CD4-positive, alpha-beta T cell treated with Interleukin-10 for 1 hour (primary cell): ENCODE results near the gene ST3GAL3.

Experiments used
- DNase-seq: peaks from one replicate; pipeline ENCODE4 v3.0.0-alpha.2; 2020

ST3GAL3 gene

DNA sequence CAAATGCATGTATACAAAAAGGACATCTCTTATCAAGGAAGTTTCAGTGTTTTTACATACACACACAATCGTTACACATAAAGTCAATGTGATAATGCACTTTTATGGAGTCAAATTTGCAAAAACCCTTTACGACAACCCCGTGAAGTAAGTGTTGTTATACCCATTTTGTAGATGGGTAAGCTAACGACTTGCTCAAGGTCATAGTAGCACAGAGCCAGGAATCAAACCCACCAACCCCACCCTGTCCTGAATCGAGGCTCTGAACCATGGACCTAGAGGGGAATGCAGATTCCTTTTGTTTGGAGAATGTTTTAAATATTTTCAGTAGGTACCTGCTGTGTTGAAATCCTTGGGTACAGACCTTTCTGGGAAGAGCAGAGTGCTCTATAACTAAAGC, 148.9 kb downstream of the ST3GAL3 start:
- no peak for DNase-seq

- no peak for DNase-seq
Measured at GRCh38 chr1:43857163-43857562, 149.8 kb downstream of the ST3GAL3 start.

GRCh38 chr1:43858324-43858723, 151.0 kb downstream of the ST3GAL3 start:
- DNase-seq: no peak

DNA sequence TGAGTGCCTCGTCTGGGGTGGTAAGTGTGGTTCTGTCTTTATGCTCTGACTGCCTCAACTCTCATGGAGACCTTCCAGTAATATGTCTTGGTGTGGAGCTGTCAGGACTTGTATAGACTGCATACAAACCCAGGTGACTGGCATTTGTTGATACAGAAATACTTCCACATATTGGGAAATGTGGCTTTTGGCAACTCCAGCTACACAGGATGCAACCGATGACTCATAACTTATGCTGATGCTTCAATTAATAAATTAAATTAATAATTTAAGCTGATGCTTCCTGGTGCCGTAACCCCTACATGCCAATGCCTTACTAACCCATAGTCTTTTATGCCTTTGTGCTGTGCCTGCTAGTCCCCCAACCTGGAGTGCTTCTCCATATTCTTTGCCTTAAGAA, 154.0 kb downstream of the ST3GAL3 start:
- DNase-seq: no peak

DNA sequence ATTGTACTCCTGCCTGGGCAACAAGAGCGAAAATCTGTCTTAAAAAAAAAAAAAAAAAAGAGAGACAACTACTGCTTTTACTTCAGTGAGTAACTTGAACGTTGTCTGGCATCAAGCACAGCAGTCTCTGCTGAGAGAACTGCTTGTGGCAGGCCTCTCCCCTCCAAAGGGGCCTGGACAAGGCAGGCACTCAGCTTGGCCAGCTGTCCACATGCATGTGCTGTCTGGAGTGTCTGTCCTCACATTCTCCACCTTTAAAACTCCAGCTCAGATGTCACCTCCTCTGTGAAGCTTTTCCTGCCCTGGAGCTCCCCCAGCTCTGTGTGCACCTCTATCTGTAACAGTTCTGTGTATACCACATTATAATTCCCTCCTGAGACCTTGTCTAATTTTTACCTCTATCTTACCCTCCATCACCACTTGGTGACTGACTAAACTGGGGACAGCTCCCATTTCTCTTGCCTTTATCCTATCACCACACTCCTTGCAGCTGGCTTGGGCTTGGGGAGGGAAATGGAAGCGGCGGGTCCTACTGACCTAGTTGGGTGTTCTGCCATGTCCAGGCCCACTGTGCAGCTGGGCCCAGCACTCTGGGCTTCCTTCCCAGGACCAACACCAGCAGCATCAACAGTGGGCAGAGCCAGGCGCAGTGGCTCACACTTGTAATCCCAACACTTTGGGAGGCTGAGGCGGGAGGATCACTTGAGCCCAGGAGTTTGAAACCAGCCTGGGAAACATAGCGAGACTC, 154.8 kb downstream of the ST3GAL3 start:
- DNase-seq: no peak

DNA sequence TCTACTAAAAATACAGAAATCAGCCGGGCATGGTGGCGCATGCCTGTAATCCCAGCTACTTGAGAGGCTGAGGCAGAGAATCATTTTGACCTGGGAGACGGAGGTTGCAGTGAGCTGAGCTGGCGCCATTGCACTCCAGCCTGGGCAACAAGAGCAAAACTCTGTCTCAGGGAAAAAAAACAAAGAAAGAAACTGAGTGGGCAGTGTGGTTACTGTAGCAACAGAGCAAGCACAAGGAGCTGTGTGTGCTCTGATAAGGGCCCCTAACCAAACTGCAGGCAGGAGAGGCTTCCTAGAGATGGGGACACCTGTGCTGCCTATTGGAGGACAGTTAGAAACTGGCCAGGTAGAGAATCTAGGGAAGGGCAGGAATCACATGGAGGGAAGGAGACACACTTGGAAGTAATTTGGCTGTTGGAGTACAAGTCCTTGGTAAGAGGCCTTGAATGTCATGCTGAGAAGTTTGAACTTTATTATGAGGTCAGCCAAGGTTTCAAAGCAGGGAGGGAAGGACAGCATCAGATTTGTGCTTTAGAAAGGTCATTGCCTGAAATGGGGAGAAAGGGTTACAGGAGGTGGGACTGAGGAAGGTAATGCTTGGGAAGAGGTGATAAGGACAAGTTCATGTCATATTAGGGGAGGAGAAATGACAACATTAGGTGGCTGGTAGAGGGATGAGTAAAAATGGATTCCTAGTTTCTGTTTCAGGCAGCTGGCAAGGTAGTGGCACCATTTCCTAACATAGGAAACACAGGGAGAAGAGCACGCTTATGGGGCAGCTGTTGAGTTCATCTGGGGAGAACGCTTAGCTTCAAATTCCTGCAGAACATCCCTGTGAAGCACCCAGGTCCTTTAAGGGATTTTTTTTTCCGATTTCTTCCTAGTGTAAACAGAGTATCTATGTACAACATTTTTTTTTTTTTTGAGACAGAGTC, 157.0 kb downstream of the ST3GAL3 start:
- DNase-seq: no peak

GRCh38 chr1:43866201-43866600, 158.9 kb downstream of the ST3GAL3 start:
- DNase-seq: no peak

DNA sequence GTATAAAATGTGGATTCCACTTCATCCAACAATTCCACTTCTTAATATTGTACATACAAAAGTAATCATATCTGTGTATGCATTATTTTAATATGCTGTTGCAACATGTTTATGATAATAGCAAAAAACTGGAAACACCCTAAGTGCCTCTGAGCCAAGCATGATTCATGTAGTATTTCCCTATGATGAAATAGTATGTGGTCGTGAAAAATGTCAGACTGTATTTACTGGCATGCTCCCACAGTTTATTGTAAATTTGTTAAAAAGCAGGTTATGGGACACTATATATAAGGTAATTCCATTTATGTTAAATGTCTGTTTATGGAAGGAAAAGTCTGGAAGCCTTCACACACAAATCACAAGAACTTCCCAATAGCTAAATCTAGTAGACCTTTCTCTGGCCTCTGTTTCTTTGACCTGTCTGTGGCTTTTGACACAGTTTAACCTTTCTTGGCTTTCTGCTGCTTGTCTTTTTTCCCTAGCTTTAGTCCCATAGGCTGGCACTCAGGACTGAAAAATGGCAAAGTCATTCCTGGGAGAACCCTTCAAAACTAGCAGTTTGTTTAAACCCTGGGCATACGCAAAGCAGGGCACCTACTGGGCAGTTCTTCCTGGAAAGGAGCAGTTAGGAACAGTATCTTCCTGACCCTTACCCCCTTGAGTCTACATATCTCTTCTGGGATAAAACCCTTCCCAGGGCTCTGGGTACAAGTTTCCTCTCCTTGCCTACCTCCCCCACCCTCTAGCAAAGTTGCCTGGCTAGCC, 160.8 kb downstream of the ST3GAL3 start:
- no peak for DNase-seq

DNA sequence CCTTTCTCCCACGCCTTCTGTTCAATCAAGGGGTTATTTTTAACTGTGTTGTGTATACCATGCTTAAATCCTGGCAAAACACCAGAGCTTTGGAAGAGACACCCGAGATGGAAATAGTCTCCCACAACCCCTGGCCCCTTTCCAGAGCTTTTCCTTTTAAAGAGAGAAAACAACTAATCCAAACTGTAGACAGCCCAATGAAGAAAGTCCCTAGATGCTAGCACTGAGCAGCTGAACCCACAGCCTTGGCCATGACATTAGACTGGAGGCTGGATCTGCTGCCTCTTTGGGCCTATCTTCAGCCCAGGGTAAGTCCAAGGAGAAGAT, 161.4 kb downstream of the ST3GAL3 start:
- no peak for DNase-seq

DNA sequence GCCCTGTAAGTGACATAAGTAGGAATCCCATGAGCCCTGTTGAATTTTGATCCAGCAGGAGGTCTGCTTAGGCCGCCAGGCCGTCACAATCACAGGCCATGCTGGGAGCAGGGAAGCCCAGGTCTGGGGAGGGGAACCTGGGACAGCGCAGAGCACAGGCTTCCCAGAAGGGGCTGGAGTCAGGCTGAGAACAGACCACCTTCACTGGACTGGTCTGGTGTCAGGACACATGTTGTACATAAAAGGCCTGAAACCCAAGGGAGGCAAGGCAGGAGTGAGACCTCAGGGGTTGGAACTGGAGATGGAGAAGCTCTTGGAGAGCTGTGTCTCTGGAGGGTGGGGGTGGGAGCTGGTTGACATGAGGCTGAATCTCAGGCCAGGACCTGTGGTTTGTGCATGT, 163.0 kb downstream of the ST3GAL3 start:
- no peak for DNase-seq

GRCh38 chr1:43871181-43871910, 164.0 kb downstream of the ST3GAL3 start:
- no peak for DNase-seq

GRCh38 chr1:43872280-43872679, 164.9 kb downstream of the ST3GAL3 start:
- DNase-seq: no peak

DNA sequence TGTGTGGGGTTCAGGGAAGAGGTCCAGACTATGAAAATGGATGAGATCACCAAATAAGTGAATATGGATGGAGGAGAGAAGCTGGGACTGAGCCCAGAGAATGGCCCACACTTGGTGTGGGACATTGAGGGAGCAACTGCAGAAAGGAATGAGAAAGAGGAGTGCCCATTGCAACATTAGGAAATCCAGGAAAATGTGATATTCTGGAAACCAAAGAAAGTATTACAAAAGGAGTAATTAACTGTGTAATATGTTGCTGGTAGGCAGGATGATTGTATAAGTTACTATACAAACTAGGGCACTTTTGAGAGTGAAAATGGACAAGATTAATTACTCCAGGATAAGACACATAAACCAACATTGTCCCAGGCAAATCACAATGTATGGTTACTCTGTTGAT, 166.5 kb downstream of the ST3GAL3 start:
- no peak for DNase-seq

DNA sequence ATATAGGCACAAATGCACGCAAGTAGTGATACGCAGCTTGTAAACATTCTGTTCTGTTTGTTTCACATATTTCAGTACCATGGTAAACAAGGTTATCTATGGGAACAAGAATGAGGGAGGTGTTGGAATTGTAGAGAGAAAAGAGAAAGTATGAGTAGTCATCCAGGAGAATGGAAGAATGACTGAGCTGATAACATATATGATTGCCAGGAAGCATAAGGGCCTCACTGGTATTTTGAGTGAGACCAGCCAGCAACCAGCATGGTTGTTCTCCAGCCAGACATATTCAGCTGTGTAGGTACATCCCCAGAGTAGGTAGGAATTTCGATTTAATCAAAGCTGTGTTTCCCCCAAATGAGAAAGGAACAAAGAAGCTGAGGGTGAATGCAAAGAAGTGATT, 167.4 kb downstream of the ST3GAL3 start:
- DNase-seq: no peak

DNA sequence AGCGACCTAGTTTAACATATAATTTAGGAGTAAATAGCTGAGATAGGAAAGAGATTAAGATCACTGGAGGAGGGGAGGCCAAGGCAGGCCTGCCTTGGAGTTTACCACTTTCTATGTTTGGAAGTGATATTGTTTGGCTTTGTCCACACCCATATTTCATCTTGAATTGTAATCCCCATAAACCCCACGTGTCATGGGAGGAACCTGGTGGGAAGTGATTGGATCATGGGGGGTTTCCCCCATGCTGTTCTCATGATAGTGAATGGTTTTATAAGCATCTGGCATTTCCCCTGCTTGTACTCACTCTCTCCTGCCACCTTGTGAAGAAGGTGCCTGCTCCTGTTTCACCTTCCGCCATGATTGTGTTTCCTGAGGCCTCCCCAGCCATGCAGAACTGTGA, 168.0 kb downstream of the ST3GAL3 start:
- DNase-seq: no peak

DNA sequence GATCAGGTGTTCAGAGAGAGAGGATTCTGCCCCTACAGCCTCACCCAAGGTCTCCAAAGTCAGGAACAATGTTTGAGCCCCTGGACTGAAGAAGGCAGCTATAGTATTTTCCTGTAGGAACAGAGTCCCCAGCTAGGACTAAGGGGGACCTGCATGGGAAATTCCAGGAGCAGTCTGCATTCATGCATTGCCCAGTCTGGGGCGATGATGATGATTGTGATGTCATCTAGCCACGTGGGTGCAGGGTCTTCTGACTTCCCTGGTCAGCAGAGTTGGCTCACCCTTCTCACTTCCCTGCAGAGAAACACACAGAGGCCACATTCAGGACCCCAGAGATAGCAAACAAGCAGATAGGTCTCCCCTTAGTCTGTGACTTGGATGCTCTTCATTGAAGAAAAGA, 169.8 kb downstream of the ST3GAL3 start:
- no peak for DNase-seq

- no peak for DNase-seq
Measured at GRCh38 chr1:43878440-43878839, 171.1 kb downstream of the ST3GAL3 start.

DNA sequence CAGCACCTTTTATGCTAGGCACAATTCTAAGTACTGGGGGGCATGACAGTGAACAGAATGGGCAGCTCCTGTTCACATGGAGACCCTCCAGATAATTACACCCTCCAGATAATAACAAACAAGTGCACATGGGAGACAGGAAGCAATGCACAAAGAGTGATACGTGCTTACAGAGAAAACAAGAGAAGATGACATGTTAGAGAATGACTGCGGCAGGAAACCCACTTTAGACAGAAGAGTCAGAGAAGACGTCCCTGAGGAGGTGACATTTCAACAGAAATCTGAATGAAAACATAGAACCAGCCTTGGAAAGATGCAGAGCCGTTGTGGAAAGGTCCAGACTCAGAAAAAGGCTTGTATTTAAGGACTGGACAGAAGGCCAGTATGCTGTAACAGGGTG, 171.5 kb downstream of the ST3GAL3 start:
- DNase-seq: no peak

GRCh38 chr1:43879414-43879813, 172.1 kb downstream of the ST3GAL3 start:
- no peak for DNase-seq

DNA sequence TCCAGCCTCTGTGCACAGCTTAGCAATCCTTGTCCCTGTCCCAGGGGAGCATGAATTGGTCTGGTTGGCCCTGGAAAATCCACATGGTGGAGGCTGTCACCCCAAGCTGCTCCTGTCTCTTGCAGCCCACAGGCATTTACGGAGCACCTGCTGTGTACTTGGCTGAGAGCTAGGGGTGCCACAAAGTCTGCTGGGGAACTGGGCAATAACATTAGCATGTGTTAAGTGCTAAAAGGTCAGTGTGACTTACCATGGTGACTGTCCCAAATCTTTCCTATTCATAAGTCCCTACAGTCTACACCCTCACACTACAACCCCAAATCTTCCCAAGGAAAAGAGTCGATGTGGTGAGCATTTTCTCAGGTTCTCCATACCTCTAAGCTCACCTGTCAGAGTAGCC, 172.7 kb downstream of the ST3GAL3 start:
- no peak for DNase-seq

- no peak for DNase-seq
Measured at GRCh38 chr1:43880604-43881003, 173.3 kb downstream of the ST3GAL3 start.

DNA sequence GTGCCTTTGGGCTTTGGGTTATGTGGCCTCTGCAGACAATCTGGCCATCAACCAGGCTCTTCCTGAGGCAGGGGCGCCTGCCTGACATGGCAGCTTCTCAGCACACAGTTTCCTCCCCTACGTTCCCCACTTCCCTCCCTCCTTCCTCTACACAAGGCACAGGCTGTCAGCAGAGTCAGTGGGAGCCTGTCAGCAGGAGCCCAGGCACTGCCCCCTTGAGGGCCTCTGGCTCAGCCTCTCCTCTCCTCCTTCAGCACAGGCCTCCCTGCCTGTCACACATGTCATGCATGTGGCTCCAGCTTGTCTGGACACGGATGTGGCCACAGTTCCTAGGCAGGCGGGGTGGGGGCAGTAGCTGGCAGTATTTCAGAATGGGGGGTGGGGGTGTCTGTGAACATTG, 174.1 kb downstream of the ST3GAL3 start:
- DNase-seq: no peak

DNA sequence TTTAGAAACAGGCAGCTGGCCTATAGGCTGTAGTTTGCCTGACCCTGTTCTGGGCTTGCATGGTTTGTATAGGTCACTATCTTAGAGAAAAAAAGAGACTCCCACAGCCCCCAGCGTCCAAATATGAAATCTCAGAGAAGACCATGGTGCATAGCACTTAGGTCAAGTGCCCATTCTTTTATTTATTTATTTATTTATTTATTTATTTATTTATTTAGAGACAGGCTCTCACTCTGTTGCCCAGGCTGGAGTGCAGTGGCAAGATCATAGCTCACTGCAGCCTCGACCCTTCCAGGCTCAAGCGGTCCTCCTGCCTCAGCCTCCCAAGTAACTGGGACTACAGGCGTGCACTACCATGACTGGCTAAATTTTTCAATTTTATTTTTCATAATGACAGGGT, 175.4 kb downstream of the ST3GAL3 start:
- no peak for DNase-seq
